ENCODE data around the gene DSG3. TPM values are rescaled to one million over a fixed set of nuclear protein-coding genes. Genes with fewer than 3 reads are reported as not detected.

The DSG3 gene
- total RNA-seq, 4 donors from 2014 or later = 0.27 to 34.1 (median 1.5) TPM

GRCh38 chr18:31478688-31479087 lies 31.1 kb downstream of the DSG3 start:
- WGBS, 2 donors (ENCODE audit: low coverage in 1 of 2) = 92 to 94% methylated on average over 9 of the region's 10 CpGs

GRCh38 chr18:31482051-31482450 lies 34.5 kb downstream of the DSG3 start:
- Histone ChIP-seq H3K36me3 (no peaks in the 10 kb centered on the region), H3K27me3 (no peaks in the 10 kb centered on the region), H3K4me1 (no peaks in the 10 kb centered on the region), H3K9me3 (no peaks in the 10 kb centered on the region), H3K4me3 (no peak overlapping the region), H3K27ac (no peak overlapping the region)
- WGBS, 2 donors (ENCODE audit: low coverage in 1 of 2) = 80 to 100% methylated on average over 1 of the region's 1 CpG
- no peak for ATAC-seq
- TF ChIP-seq EP300 (IDR thresholded peaks at IDR 0.05) (no peak), CTCF (IDR thresholded peaks at IDR 0.05) (no peak), POLR2A (IDR thresholded peaks at IDR 0.05) (no peak), POLR2AphosphoS5 (IDR thresholded peaks at IDR 0.05) (no peak)

More at GRCh38 chr18:31478688-31479087, 31.1 kb downstream of the DSG3 start:
- Histone ChIP-seq H3K27ac (no peak overlapping the region), H3K4me3 (no peak overlapping the region), H3K4me1 (no peaks in the 10 kb centered on the region), H3K36me3 (no peaks in the 10 kb centered on the region), H3K27me3 (peaks cover 3% of the 10 kb centered on the region), H3K9me3 (no peaks in the 10 kb centered on the region)
- no peak for TF ChIP-seq POLR2A (IDR thresholded peaks at IDR 0.05)
- no peak for TF ChIP-seq CTCF (IDR thresholded peaks at IDR 0.05)
- TF ChIP-seq EP300 (IDR thresholded peaks at IDR 0.05) = no peak
- TF ChIP-seq POLR2AphosphoS5 (IDR thresholded peaks at IDR 0.05) = no peak
- ATAC-seq = no peak

- ATAC-seq = no peak
- H3K27ac ChIP-seq = no peak overlapping the region
- no peak overlapping the region for H3K4me3 ChIP-seq
- no peaks in the 10 kb centered on the region for H3K27me3 ChIP-seq
- no peaks in the 10 kb centered on the region for H3K36me3 ChIP-seq
- no peaks in the 10 kb centered on the region for H3K9me3 ChIP-seq
- TF ChIP-seq POLR2A (IDR thresholded peaks at IDR 0.05) (no peak), EP300 (IDR thresholded peaks at IDR 0.05) (no peak), CTCF (IDR thresholded peaks at IDR 0.05) (no peak), POLR2AphosphoS5 (IDR thresholded peaks at IDR 0.05) (no peak)
- no peaks in the 10 kb centered on the region for H3K4me1 ChIP-seq
- WGBS, 2 donors (ENCODE audit: low coverage in 1 of 2) = 83 to 100% methylated on average over 1 to 2 of the region's 2 CpGs
These were observed 35.9 kb downstream of the DSG3 start for GRCh38 chr18:31483396-31483795.

- Histone ChIP-seq H3K4me1 (no peaks in the 10 kb centered on the region), H3K4me3 (no peak overlapping the region)
These were observed 36.9 kb downstream of the DSG3 start for GRCh38 chr18:31484461-31484860.

More at GRCh38 chr18:31484461-31484860, 36.9 kb downstream of the DSG3 start:
- Histone ChIP-seq H3K27me3 (peaks cover 4% of the 10 kb centered on the region), H3K9me3 (no peaks in the 10 kb centered on the region), H3K27ac (no peak overlapping the region), H3K36me3 (no peaks in the 10 kb centered on the region)
- TF ChIP-seq POLR2AphosphoS5 (IDR thresholded peaks at IDR 0.05) (no peak), EP300 (IDR thresholded peaks at IDR 0.05) (no peak), CTCF (IDR thresholded peaks at IDR 0.05) (no peak), POLR2A (IDR thresholded peaks at IDR 0.05) (no peak)
- 71 to 81% methylated on average over 1 of the region's 1 CpG for WGBS, 2 donors (ENCODE audit: low coverage in 1 of 2)
- no peak for ATAC-seq

All from gastroesophageal sphincter (tissue), 4 donors.